ELR (cell line): ENCODE measurements around the gene OR4K15.
"Not testable (repeated sequence)": the region's sequence is repeated elsewhere in the genome, so short reads cannot be mapped to it uniquely, and the experiment has no call there.

ENCODE experiments used
- DNase-seq: peaks from one replicate; pipeline ENCODE4 v3.0.0-alpha.2; 2015; ENCODE audit warnings: low read depth

The OR4K15 gene

GRCh38 chr14:19975291-19975690 lies at the start of gene OR4K15:
Gene OR4K15 (plus strand): TSS chr14:19975591. CDS start chr14:19975591, 0 bp downstream.
- no peak for DNase-seq

- no peak for DNase-seq
Observed at GRCh38 chr14:19930617-19931016, 44.8 kb upstream of the OR4K15 start, which contains the start of gene OR4K1. Gene OR4K1 (plus strand): TSS chr14:19930917. CDS start chr14:19935667, 4,750 bp downstream.

GRCh38 chr14:19941668-19942067 lies 33.7 kb upstream of the OR4K15 start:
- DNase-seq, result no peak

DNA sequence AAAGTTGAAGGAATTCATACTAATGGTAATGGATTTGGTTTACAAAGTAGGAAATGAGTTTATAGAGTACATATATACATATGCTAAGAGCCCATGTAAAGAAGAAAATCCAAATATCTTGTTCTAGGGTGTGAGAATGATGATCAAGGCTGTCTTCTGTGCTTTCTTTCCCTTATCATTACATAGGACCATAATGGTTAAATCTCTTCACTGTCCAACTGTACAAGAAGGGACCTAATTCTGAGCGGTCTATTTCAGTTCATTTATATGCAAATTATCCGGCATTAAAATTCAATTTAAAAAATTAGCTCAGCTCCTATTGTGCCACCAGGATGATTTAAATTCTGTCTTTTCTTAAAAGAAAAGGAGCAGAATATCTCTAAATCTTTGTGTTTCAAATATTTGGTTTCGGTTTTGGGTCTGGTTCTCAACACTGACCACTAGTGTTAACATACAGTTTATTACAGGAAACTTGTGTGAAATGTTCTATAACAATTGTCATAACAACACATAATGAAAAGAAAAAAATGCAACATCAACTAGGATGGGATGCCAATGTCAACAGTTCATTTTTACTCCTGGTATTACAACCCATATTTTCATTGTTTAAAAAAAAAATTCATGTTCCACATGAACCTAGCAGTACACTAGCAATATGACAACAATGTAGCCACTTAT lies 27.8 kb upstream of the OR4K15 start:
- DNase-seq, result no peak

- DNase-seq, result no peak
Observed at GRCh38 chr14:19949218-19949617, 26.2 kb upstream of the OR4K15 start.

DNA sequence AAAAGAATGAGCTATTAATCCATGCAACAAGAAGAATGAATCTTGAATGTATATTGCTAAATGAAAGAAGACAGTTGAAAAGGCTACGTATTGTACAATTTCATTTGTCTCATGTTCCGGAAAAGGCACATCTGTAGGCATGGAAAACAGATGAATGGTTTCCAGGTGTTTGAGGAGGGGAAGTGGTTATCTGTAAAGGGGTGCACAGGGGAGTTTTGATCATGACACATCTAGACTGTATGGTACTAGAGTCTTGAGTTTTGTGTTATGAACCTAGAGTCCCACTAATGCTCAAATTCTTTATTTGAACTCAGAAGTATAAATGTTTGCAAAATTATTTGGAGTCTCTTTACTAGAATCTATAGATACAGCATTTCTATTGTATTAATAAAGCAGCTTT lies 5.7 kb upstream of the OR4K15 start:
- DNase-seq, result not testable (repeated sequence)

DNA sequence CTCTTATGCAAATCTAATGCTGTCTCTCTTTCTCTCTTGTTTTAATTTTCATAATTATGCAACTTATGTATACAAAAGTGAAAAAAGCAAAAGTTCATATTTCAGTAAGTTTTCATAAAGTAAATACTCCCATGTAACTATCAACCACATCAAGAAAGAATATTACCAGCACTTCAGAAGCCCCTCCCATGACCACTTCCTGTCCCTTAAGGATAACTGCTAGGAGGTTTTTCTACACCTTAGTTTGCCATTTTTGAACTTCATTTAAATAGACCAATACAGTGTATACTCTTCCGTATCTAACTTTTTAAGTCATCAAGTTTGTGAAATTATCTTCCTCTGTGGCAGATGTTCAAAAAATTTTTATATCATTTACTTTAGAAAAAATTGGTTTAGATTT lies 547 bp upstream of the OR4K15 start:
- DNase-seq, result no peak

- no peak for DNase-seq
Observed at GRCh38 chr14:19993438-19993837, 18.0 kb downstream of the OR4K15 start.

GRCh38 chr14:20001863-20002262 lies 26.5 kb downstream of the OR4K15 start, which contains the start of gene OR4Q2:
Gene OR4Q2 (plus strand): TSS chr14:20002163.
- DNase-seq, result no peak

DNA sequence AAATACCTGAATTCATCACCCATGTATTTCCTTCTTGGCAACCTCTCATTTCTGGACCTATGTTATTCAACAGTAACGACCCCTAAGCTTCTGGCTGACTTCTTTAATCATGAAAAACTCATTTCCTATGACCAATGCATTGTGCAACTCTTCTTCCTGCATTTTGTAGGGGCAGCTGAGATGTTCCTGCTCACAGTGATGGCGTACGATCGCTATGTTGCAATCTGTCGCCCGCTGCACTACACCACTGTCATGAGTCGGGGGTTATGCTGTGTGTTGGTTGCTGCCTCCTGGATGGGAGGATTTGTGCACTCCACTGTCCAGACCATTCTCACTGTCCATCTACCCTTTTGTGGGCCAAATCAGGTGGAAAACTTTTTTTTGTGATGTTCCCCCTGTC lies 26.9 kb downstream of the OR4K15 start:
- no peak for DNase-seq

- no peak for DNase-seq
Observed at GRCh38 chr14:20008156-20008555, 32.8 kb downstream of the OR4K15 start.

DNA sequence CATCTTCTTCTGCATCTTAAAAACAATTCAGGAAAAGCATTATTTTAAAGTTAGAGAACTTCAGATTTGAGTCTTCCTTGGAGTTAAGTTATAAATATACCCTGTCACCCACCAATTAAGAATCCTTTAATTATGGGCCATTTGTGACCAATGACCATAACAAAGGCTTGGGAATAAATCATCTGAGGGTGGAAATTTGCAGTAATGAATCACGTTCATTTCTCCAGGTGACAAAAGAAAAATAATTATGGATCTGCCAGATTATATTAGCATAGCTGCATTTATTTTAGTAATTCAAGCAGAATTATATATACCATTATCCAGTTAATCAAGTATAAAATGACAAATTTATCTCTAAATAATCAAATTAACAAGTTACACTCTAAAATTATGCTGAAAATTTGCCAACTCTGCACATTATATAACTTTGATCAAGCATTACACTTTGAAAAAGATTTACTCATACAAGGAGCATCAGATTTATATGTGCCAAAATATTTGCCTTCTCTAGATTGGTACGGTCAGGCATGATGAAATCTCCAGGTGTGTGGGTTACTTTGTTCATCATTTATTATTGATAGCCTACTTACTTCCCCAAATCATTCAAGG lies 44.0 kb downstream of the OR4K15 start, which contains the start of gene OR4K14:
Gene OR4K14 (minus strand): TSS at position 51 of the 609 bp plus-strand sequence. CDS start 4,114 bp downstream, outside the sequence.
- no peak for DNase-seq
